Omental fat pad (tissue), 4 donors: Measurements from ENCODE around the gene RBMS3. TPM values are rescaled to one million over a fixed set of nuclear protein-coding genes. Genes with fewer than 3 reads are reported as not detected.

Experiments
- ATAC-seq: fragments of 150-250 bp; one replicate; pipeline ENCODE4 v1.9.1; 2016; ENCODE audit warnings: mild to moderate bottlenecking, moderate library complexity; ENCODE audit not compliant: low FRiP score
- DNase-seq: peaks from one replicate; pipeline ENCODE4 v3.0.0-alpha.2; 2019; ENCODE audit warnings: low spot score
- total RNA-seq, 4 donors: library from RNA; depleted of rRNA; stranded (reverse); fragments of >200 nt; gene quantifications; one replicate each; pipeline ENCODE4 v1.1.0, GENCODE V29; 2016
- TF ChIP-seq, protein P1 (sequence below), 3 donors: fragments of 450-650 bp; IDR thresholded peaks; one replicate each; pipeline ENCODE4 v1.5.1; 2016 to 2017; ENCODE audit warnings: antibody characterized with exemption in 3 of 3, mild to moderate bottlenecking in 3 of 3, moderate library complexity in 2 of 3

Gene RBMS3
- total RNA-seq, 4 donors from 2014 or later: 61.5 to 185 (median 120) TPM

DNA sequence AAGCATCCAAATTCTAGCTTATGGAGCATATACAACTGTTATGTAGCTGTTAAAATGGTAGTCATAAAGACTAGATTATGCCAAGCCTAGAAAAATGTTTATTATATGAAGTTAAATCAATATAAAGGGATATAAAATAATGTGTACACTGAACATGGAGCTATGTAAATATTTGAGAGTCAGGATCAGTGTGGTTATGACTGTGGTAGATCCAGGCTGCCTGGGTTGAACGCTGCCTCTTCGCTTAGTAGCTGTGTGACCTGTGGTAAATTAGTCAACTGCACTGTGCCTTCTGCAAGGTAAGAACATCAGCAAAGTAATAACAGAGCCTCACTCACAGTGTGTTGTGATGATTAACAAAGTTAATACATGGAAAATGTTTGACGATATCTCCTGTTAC, 212.2 kb downstream of the RBMS3 start:
- DNase-seq (no peak), ATAC-seq (no peak)
- TF ChIP-seq, protein P1, sequence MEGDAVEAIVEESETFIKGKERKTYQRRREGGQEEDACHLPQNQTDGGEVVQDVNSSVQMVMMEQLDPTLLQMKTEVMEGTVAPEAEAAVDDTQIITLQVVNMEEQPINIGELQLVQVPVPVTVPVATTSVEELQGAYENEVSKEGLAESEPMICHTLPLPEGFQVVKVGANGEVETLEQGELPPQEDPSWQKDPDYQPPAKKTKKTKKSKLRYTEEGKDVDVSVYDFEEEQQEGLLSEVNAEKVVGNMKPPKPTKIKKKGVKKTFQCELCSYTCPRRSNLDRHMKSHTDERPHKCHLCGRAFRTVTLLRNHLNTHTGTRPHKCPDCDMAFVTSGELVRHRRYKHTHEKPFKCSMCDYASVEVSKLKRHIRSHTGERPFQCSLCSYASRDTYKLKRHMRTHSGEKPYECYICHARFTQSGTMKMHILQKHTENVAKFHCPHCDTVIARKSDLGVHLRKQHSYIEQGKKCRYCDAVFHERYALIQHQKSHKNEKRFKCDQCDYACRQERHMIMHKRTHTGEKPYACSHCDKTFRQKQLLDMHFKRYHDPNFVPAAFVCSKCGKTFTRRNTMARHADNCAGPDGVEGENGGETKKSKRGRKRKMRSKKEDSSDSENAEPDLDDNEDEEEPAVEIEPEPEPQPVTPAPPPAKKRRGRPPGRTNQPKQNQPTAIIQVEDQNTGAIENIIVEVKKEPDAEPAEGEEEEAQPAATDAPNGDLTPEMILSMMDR (IDR thresholded peaks at IDR 0.05): no peak

DNA sequence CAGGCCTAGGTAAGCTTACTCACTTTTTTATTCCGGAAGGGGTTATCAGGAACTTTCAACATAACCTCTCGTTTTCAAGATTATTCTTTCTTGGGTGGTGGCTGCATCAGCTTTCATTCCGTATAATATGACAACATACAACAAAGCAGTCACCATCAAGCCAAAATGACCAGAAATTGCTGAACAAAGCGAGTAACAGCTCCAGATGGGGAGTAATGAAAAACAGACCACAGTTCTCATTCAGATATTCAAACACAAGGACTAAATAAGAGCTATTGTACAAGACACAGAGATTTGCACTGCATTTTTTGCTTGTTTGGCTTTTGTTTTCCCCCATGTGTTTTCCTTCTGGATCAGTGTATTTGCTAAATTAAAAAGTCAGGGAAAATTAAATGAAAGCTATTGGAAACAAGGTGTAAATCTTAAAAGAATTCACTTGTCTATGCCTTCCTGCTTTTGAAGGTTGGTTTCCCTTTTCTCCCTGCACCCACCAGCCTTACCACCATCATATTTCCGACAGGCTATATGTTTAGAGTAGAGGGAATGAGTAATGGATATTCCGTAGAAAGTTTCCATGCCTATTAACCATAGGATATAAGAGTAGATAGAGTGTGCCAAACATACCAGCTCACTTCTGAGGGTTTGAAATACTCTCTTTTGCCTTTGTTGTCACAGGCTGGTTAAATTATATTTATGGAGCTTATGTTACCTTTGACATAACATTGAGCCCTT, 213.6 kb downstream of the RBMS3 start:
- ATAC-seq: no peak
- TF ChIP-seq, protein P1 (IDR thresholded peaks at IDR 0.05): no peak
- DNase-seq: no peak

DNA sequence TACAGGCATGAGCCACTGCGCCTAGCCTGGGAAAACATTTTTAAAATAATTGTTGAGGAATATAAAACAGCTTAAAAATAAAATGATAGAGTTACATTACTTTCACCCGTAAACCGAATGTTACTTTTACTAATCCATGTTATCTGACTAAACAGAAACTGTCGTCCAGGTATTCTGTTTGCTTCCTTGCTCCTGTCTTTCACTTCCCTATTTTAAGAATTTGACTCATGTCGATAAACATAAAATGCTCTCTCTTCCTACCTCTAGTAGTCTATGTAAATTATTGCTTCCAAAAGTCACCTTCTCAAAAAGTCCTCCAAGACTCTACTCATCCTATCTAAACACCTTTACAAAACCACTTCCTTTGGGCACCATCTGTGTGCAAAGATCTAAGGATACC, 216.4 kb downstream of the RBMS3 start:
- ATAC-seq (no peak), DNase-seq (no peak)
- TF ChIP-seq, protein P1 (IDR thresholded peaks at IDR 0.05): no peak

DNA sequence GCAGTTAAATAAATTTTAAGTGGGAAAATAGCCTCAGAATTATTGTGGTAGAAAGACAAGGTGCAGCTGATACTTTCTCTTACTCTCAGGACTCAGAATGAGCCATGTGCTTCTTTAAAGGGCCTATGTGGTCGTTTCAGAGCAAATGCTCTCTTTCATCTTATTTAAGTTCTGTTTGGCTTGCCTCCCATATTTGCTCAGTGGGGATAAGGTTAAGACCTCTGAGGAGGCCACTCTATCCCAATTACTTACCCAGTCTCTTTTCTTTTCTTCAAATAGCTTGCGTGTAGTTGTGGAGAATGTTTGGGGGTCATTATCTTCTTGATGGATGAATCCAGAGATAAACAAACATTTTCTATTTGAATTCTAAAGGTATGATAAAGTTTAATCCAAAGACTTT, 221.9 kb downstream of the RBMS3 start:
- DNase-seq (no peak), ATAC-seq (no peak)
- TF ChIP-seq, protein P1 (IDR thresholded peaks at IDR 0.05): no peak

DNA sequence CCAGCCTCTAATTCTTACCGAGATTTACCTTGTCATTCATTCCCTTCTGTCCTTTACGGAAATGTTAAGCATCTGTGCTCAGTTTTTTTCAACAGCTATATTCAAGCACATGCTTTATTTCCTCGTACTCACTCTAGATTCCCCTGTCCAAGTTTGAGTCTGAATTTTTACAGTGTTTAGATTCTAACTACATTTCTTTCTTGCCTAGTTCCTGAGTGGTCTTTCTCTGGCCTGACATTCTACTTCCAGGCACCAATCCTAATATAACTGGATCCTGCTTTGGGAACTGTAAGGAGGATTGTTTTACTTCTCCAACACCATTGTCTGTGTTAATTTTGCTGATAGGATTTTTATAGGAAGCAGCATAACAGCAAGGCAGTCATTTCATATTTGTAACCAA, 222.4 kb downstream of the RBMS3 start:
- ATAC-seq (no peak), DNase-seq (no peak)
- TF ChIP-seq, protein P1 (IDR thresholded peaks at IDR 0.05): no peak

DNA sequence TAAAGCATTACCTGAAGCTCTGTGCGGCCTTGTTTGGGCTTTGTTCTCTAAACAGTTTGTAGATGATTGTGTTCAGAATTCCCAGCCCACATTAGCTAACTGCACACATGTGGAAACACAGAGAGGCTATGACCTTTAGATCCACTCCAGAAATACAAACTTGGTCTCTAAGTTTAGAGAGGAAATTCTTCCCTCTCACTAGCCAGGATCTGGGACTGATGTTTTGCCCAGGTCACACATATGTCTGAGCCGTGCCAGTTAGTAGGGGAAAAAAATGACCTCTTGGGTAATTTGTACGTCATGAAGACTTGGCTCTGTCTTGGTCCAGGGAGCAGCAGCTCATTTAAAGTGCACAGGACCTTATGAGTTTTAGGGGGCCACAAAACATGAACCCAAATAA, 223.1 kb downstream of the RBMS3 start:
- no peak for ATAC-seq
- DNase-seq: no peak
- TF ChIP-seq, protein P1 (IDR thresholded peaks at IDR 0.05): no peak

DNA sequence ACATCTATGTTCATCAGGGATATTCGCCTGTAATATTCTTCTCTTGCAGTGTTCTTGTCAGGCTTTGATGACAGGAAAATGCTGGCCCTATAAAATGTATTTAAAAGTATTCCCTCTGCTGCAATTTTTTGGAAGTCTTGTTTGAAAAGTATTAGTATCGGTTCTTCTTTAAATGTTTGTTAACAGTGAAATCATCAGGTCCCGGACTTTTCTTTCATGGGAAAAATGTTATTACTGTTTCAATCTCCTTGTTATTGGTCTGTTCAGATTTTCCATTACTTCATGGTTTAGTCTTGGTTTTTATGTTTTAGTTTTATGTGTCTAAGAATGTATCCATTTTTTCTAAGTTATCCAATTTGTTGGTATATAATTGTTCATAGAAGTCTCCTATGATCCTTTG, 225.6 kb downstream of the RBMS3 start:
- DNase-seq: no peak
- ATAC-seq: no peak
- TF ChIP-seq, protein P1 (IDR thresholded peaks at IDR 0.05): no peak
